ENCODE data around the gene MPP4.

The MPP4 gene

DNA sequence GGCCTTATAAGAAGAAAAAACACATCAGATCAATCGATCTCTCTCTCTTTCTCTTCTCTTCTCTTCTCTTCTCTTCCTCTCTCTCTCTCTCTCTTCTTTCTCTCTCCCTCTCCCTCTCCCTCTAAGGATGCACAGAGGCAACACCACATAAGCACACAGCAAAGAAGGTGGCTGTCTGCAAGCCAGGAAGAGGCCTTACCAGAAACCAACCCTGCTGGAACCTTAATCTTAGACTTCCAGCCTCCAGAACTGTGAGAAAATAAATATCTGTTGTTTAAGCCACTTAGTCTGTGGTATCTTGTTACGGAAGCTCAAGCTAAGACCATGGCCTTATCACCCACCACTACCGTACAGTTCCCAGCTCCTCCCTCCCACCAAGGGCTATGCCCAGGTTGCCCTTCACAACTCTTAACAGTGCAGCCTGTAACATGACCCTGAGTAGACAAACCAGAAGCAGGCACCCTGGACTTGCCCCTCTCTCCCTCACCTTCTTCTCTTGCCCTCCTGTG is 30.0 kb downstream of the MPP4 start:
- Histone ChIP-seq H3K4me1 (ENCODE audit: insufficient read depth, low read length) (no peaks in the 10 kb centered on the region), H4K20me1 (ENCODE audit: insufficient read depth, low read length) (no peaks in the 10 kb centered on the region), H3K27ac (ENCODE audit: low read length) (no peak overlapping the region), H3K4me3 (ENCODE audit: low read depth in 1 of 2, low read length in 2 of 2) (no peak overlapping the region), H3K79me2 (ENCODE audit: insufficient read depth, low read length) (no peaks in the 10 kb centered on the region), H3K9ac (ENCODE audit: low read depth, low read length) (no peak overlapping the region), H3K4me2 (ENCODE audit: insufficient read depth, low read length) (no peak overlapping the region), H2AFZ (ENCODE audit: low read depth, low read length) (no peak overlapping the region), H3K27me3 (ENCODE audit: insufficient read depth, low read length, poor library complexity) (no peaks in the 10 kb centered on the region), H3K9me3 (ENCODE audit: insufficient read depth, low read length, severe bottlenecking) (no peaks in the 10 kb centered on the region), H3K36me3 (ENCODE audit: insufficient read depth, low read length) (no peaks in the 10 kb centered on the region)
- no peak for TF ChIP-seq EZH2 (IDR thresholded peaks at IDR 0.05; ENCODE audit: borderline replicate concordance, low read depth, low read length, severe bottlenecking)
- TF ChIP-seq, protein P1, sequence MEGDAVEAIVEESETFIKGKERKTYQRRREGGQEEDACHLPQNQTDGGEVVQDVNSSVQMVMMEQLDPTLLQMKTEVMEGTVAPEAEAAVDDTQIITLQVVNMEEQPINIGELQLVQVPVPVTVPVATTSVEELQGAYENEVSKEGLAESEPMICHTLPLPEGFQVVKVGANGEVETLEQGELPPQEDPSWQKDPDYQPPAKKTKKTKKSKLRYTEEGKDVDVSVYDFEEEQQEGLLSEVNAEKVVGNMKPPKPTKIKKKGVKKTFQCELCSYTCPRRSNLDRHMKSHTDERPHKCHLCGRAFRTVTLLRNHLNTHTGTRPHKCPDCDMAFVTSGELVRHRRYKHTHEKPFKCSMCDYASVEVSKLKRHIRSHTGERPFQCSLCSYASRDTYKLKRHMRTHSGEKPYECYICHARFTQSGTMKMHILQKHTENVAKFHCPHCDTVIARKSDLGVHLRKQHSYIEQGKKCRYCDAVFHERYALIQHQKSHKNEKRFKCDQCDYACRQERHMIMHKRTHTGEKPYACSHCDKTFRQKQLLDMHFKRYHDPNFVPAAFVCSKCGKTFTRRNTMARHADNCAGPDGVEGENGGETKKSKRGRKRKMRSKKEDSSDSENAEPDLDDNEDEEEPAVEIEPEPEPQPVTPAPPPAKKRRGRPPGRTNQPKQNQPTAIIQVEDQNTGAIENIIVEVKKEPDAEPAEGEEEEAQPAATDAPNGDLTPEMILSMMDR (IDR thresholded peaks at IDR 0.05; ENCODE audit: borderline replicate concordance, extremely low read depth, low read length, poor library complexity, severe bottlenecking) = no peak
- DNase-seq (no peak), ATAC-seq (ENCODE audit: insufficient read depth, low read depth) (no peak)

DNA sequence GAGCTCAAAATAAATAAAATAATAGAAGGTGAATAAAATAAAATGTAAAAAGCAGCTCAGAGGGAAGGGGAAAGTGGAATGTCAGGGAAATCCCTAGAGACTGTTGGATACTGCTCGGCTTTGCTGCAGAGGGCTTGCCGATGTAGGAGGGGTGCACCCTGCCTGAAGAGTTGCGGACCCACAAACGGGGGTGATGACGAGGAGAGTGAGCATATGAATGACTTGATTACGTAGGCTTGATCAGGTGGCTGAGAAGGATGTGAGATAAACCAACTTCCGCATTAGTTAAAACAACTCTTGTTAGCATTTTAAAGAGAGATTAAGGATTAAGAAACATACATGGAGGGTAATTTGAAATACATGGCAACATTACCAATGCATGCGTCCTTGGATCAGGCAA is 34.1 kb downstream of the MPP4 start:
- no peak overlapping the region for H3K4me2 ChIP-seq (ENCODE audit: insufficient read depth, low read length)
- ATAC-seq (ENCODE audit: insufficient read depth, low read depth) (no peak), DNase-seq (no peak)
- no peak overlapping the region for H2AFZ ChIP-seq (ENCODE audit: low read depth, low read length)
- H3K4me3 ChIP-seq (ENCODE audit: low read depth in 1 of 2, low read length in 2 of 2) = no peak overlapping the region
- no peaks in the 10 kb centered on the region for H4K20me1 ChIP-seq (ENCODE audit: insufficient read depth, low read length)
- no peaks in the 10 kb centered on the region for H3K9me3 ChIP-seq (ENCODE audit: insufficient read depth, low read length, severe bottlenecking)
- TF ChIP-seq, protein P1 (IDR thresholded peaks at IDR 0.05; ENCODE audit: borderline replicate concordance, extremely low read depth, low read length, poor library complexity, severe bottlenecking) = no peak
- TF ChIP-seq EZH2 (IDR thresholded peaks at IDR 0.05; ENCODE audit: borderline replicate concordance, low read depth, low read length, severe bottlenecking) = no peak
- no peak overlapping the region for H3K27ac ChIP-seq (ENCODE audit: low read length)
- H3K27me3 ChIP-seq (ENCODE audit: insufficient read depth, low read length, poor library complexity) = no peaks in the 10 kb centered on the region
- H3K9ac ChIP-seq (ENCODE audit: low read depth, low read length) = no peak overlapping the region
- H3K79me2 ChIP-seq (ENCODE audit: insufficient read depth, low read length) = no peaks in the 10 kb centered on the region
- no peaks in the 10 kb centered on the region for H3K4me1 ChIP-seq (ENCODE audit: insufficient read depth, low read length)
- H3K36me3 ChIP-seq (ENCODE audit: insufficient read depth, low read length) = no peaks in the 10 kb centered on the region

DNA sequence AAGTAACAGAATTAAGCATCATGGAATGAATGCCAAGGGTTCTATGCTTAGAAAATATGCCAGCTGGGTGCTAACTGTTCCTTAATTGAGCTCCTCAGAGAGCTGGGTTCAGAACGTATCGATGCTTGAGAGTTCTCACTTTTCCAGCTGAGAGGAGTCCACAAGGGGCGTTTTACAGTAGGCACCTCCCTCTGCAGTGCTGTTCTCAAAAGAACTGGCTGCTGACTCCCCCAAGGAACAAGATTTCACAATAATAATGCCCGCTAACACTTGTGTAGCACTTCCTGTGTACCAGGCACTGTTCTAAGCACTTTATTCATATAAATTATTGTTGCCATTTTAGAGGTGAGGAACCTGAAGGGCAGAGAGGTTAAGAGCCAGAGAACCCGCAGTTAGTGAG is 37.1 kb downstream of the MPP4 start:
- no peak overlapping the region for H2AFZ ChIP-seq (ENCODE audit: low read depth, low read length)
- H3K79me2 ChIP-seq (ENCODE audit: insufficient read depth, low read length) = no peaks in the 10 kb centered on the region
- H3K36me3 ChIP-seq (ENCODE audit: insufficient read depth, low read length) = no peaks in the 10 kb centered on the region

More for the DNA sequence above, 37.1 kb downstream of the MPP4 start:
- H3K4me3 ChIP-seq (ENCODE audit: low read depth in 1 of 2, low read length in 2 of 2) = no peak overlapping the region
- no peaks in the 10 kb centered on the region for H3K4me1 ChIP-seq (ENCODE audit: insufficient read depth, low read length)
- no peak for TF ChIP-seq EZH2 (IDR thresholded peaks at IDR 0.05; ENCODE audit: borderline replicate concordance, low read depth, low read length, severe bottlenecking)
- TF ChIP-seq, protein P1 (IDR thresholded peaks at IDR 0.05; ENCODE audit: borderline replicate concordance, extremely low read depth, low read length, poor library complexity, severe bottlenecking) = no peak
- H3K4me2 ChIP-seq (ENCODE audit: insufficient read depth, low read length) = no peak overlapping the region
- H3K9me3 ChIP-seq (ENCODE audit: insufficient read depth, low read length, severe bottlenecking) = no peaks in the 10 kb centered on the region
- no peak overlapping the region for H3K27ac ChIP-seq (ENCODE audit: low read length)
- DNase-seq (no peak), ATAC-seq (ENCODE audit: insufficient read depth, low read depth) (no peak)
- H4K20me1 ChIP-seq (ENCODE audit: insufficient read depth, low read length) = no peaks in the 10 kb centered on the region
- H3K27me3 ChIP-seq (ENCODE audit: insufficient read depth, low read length, poor library complexity) = peaks cover 10% of the 10 kb centered on the region
- H3K9ac ChIP-seq (ENCODE audit: low read depth, low read length) = no peak overlapping the region

All from DND-41 (cell line).